ENCODE results near the gene ADAM22.

- TF ChIP-seq CTCF (IDR thresholded peaks at IDR 0.05) = no peak
- TF ChIP-seq POLR2A (IDR thresholded peaks at IDR 0.05) = no peak
Observed at GRCh38 chr7:88200261-88200660, 266.2 kb downstream of the ADAM22 start.
